HG03175 (cell line): ENCODE results near the gene APOL2.
"Not testable (repeated sequence)": the region's sequence is repeated elsewhere in the genome, so short reads cannot be mapped to it uniquely, and the experiment has no call there.

Source experiments
- ATAC-seq: cut with Tn5 transposase; IDR thresholded peaks from one replicate; pipeline ENCODE4 v1.9.1; 2021; ENCODE audit warnings: mild to moderate bottlenecking, moderate library complexity; ENCODE audit not compliant: unreplicated experiment

Gene APOL2

GRCh38 chr22:36244522-36245391 is 5.4 kb upstream of the APOL2 start:
- ATAC-seq, result no peak

DNA sequence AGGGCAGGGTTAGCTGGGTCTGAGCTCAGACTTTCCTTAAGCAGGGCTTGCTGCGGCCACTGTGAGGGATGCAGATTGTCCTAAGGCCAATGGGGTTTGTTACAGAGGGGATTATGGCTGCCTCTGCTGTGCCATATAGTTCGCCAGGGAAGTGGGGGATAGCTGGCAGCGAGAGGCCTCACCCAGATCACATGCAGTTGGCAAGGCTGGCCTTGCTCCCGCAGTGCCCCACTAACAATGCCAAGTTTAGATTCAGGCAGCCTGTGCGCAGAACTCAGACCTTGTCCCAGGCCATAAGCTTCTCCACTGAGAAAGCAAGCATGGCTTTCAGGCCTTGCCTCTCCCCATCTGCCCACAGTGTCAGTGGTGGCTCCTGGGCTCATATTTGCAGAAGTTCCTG is 4.7 kb upstream of the APOL2 start:
- no peak for ATAC-seq

DNA sequence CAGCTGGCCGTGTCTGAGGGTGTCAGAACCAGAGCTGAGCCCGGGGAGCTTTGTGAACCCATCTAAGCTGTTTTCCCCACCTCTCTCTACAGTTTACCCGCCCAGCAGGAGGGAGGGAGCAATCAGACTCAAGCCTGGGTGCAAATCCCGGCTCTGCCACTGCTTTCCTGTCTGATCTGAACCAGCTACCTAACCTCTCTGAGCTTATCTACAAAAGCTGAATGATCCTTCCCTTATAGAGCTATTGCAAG is 252 bp downstream of the APOL2 start:
- ATAC-seq, result no peak

- no peak for ATAC-seq
These were observed 766 bp downstream of the APOL2 start for GRCh38 chr22:36238373-36239149.

- no peak for ATAC-seq
These were observed 1.6 kb downstream of the APOL2 start for GRCh38 chr22:36237462-36238372.

GRCh38 chr22:36236388-36237319 is 2.7 kb downstream of the APOL2 start:
- ATAC-seq, result no peak

DNA sequence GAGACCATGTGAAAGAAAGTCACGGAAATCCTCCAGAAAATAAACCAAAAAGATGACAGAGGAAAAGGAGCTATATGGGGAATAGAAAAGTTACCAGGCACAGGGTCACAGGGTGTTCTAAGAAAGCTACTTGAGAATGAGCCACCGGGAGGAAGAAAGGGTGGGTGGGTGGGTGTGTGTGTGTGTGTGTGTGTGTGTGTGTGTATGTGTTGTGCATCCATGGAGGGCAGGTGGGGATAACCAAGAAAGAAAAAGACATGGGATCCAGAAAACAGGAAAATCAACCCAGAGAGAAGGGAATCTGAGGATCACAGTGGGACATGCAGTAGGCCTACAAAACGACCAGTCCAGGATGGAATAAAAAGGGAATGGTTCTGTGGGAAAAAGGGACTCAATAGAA is 3.7 kb downstream of the APOL2 start:
- ATAC-seq, result no peak

DNA sequence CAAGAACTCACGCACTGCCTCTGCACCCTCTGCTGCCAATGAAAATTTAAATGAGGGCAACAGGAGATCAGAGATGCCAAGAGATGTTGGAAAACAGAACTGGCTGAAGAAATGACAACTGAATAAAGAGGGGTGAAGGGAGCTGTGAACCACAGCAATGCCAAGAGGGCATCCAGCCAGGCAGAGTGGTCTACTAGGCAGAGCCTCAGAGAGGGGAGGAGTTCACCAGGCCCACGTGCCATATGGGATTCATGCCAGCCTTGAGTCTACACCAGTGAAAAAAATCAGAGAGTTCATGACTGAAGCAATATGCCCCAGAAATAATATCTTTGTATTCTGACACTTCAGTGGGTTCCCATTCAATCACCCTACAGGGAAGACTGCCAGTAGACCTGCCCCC is 4.4 kb downstream of the APOL2 start:
- ATAC-seq, result no peak

DNA sequence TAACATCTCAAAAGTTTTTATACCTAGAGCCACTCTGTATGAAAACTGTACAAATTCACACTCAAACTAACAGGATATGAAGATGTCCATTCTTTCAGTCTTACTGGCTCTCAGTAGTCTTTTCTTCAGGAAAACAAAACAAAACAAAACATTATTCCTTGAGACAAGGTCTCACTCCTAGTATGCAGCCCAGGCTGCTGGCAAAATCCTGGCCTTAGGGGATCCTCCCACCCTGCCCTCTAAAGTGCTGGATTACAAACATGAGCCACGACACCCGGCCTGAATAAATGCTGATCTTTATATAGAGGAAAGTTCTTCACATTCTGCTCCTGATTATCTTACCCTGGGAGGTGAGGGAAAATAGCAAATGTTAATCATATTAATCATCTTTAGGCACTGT is 5.1 kb downstream of the APOL2 start:
- no peak for ATAC-seq

DNA sequence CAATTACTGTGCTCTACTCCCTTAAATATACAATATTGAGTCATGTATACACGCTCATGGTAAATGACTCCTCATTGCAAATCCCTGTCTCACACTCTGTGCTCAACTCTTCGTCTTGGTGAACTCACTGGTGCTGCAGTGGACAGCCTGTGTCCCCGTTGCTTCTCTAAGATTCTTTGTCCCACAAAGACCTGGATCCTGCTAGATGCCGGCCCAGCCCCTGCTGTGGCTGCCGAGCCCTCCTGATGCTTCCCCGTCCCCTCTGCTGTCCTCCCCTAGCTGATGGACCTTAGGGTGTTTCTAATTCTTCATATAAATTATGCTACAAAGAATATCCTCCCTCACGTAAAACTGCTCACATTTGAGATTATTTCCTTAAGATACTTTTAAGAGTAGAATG is 5.5 kb downstream of the APOL2 start:
- ATAC-seq, result no peak

DNA sequence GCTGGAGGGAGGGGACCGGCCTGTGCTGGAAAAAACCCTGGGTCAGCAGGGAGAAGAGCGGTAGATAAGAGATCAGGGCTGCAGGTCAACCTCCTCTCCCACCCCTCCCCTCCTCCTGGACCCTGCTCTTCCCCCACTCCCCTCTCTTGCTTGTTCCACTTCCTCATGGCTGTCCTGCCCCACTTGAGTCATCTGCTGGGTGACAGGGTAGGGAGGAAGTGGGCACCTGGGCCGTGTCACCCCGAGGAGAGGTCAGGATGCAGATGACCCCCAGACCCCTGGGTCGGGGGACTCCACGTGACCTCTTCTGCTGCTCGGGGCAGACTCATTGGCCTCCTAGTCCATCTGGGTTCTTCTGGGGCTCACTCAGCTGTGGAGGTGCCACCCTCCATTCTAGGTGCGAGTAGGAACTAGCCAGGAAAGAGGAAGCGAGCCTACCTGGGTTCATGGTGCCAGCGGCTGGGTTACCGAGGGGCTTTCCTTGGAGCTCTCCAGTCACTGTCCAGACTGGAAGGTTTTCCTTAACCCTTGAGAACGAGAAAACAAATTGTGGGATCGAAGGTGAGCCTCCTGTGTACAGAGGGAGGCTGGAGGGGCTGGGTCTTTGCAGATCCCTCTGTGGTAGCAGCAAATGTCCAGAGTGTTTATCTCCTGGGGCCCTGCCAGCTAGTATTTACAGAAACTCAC is 6.5 kb downstream of the APOL2 start:
- no peak for ATAC-seq

- not testable (repeated sequence) for ATAC-seq
These were observed 8.3 kb downstream of the APOL2 start for GRCh38 chr22:36231051-36231450.

DNA sequence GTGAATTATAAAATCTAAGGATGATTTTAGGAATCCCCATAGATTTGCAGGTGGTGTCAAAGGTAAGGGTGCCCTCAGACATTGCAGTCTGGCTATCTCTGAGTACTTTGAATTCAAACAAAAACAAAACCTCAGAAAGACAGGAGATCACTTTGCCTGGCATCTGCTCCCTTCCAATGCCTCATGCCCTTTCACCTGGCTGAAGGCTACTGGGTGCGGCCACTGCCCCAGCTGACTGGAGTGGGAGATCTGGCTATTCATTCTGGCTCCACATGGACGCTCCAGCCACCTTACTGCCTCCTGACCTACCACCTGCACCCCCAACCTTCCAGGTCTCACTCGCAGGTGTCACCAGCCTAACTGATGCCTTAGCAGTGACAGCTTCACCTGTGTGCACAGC is 9.7 kb downstream of the APOL2 start:
- not testable (repeated sequence) for ATAC-seq

- no peak for ATAC-seq
These were observed 10.4 kb downstream of the APOL2 start for GRCh38 chr22:36228944-36229343.

DNA sequence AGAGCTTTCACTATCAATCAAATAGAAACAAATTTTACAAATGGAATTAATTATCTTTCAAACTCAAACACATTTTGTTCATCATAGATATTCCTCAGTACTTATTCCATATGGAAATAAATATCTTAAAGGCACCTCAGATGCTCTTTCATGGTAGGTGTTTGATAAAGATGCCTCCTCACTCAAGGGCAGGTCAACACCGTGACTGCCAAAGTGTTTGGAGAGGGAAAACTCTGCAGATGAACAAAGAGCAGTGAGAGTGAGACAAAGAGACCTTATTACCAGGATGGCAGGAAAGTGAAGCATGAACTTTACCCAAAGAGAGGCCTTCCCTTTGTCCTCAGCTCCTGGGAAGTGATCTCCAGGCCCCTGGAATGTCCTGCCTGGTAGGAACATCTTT is 11.0 kb downstream of the APOL2 start:
- not testable (repeated sequence) for ATAC-seq

- no peak for ATAC-seq
These were observed 11.5 kb downstream of the APOL2 start for GRCh38 chr22:36227806-36228205.

GRCh38 chr22:36227396-36227795 is 11.9 kb downstream of the APOL2 start:
- ATAC-seq, result no peak

GRCh38 chr22:36226189-36226588 is 13.1 kb downstream of the APOL2 start:
- ATAC-seq, result no peak

- no peak for ATAC-seq
These were observed 13.9 kb downstream of the APOL2 start for GRCh38 chr22:36225333-36225922.
